PC-9 (cell line): Measurements from ENCODE around the gene ZNF234. TPM values are rescaled to one million over a fixed set of nuclear protein-coding genes. Genes with fewer than 3 reads are reported as not detected.
A peak's percentile ranks its signal among the peaks of the same experiment; 100 is the strongest.
"Not testable (repeated sequence)": the region's sequence is repeated elsewhere in the genome, so short reads cannot be mapped to it uniquely, and the experiment has no call there.

Experiments used
- BruUV-seq: library from RNA; stranded (reverse); fragments of 400-500 nt; replicated peaks from 2 replicates; lab custom pipeline; 2021; lab: Mats Ljungman, UMichigan
- CTCF ChIA-PET: fragments of 300-600 bp; sonication (Branson Sonifier 250); formaldehyde crosslinking; loops from one replicate; lab custom pipeline; 2022; ENCODE audit warnings: antibody characterized with exemption; lab: Charles Lee
- POLR2A ChIA-PET: fragments of 300-600 bp; sonication (Branson Sonifier 250); formaldehyde crosslinking; loops from one replicate; lab custom pipeline; 2022; ENCODE audit warnings: antibody characterized with exemption; ENCODE audit not compliant: unreplicated experiment; lab: Charles Lee
- DNase-seq, 2 experiments: peaks; one replicate each; pipeline versions ENCODE4 v3.0.0 to v3.0.0-alpha.2; 2015 to 2022; ENCODE audit warnings: mixed read lengths in 1 of 2
- H2AFZ ChIP-seq: fragments of 200-600 bp; sonication (generic); 2 replicates; pipeline ENCODE4 v1.8.1; 2017; ENCODE audit warnings: antibody characterized with exemption
- H3F3A ChIP-seq: fragments of 200-600 bp; sonication (generic); 2 replicates; pipeline ENCODE4 v1.8.1; 2017; ENCODE audit warnings: antibody characterized with exemption, mild to moderate bottlenecking, low read depth; ENCODE audit not compliant: insufficient read depth
- H3K27ac ChIP-seq: fragments of 200-600 bp; sonication (generic); 2 replicates; pipeline ENCODE4 v1.6.1; 2016; ENCODE audit warnings: mixed run types
- H3K27me3 ChIP-seq: fragments of 200-600 bp; sonication (generic); 2 replicates; pipeline ENCODE4 v1.6.1; 2016; ENCODE audit warnings: low read depth, mixed run types; ENCODE audit not compliant: insufficient read depth
- H3K36me3 ChIP-seq: fragments of 200-600 bp; sonication (generic); 2 replicates; pipeline ENCODE4 v1.6.1; 2016; ENCODE audit warnings: low read depth, mixed run types
- H3K4me1 ChIP-seq: fragments of 200-600 bp; sonication (generic); replicated peaks from 2 replicates; pipeline ENCODE4 v1.6.1; 2016; ENCODE audit warnings: mixed run types; ENCODE audit not compliant: insufficient read depth
- H3K4me2 ChIP-seq: fragments of 200-600 bp; sonication (generic); 2 replicates; pipeline ENCODE4 v1.6.1; 2017; ENCODE audit warnings: mixed run types
- H3K4me3 ChIP-seq: fragments of 200-600 bp; sonication (generic); 2 replicates; pipeline ENCODE4 v1.6.1; 2016; ENCODE audit warnings: mixed run types
- H3K79me2 ChIP-seq: fragments of 200-600 bp; sonication (generic); 2 replicates; pipeline ENCODE4 v1.6.1; 2017; ENCODE audit warnings: low read depth, mixed run types
- H3K9me2 ChIP-seq: fragments of 200-600 bp; sonication (generic); 2 replicates; pipeline ENCODE4 v1.8.1; 2017; ENCODE audit warnings: mild to moderate bottlenecking; ENCODE audit not compliant: insufficient read depth
- H3K9me3 ChIP-seq: fragments of 200-600 bp; sonication (generic); 2 replicates; pipeline ENCODE4 v1.8.1; 2016; ENCODE audit warnings: low read depth; ENCODE audit not compliant: insufficient read depth
- H4K20me1 ChIP-seq: fragments of 200-600 bp; sonication (generic); 2 replicates; pipeline ENCODE4 v1.8.1; 2017; ENCODE audit not compliant: insufficient read depth
- EZH2 ChIP-seq: fragments of 200-600 bp; sonication (generic); IDR thresholded peaks from 2 replicates; pipeline ENCODE4 v1.8.0; 2017; ENCODE audit warnings: antibody characterized with exemption, low read depth
- intact Hi-C: fragments of 100-400 bp; cut with micrococcal nuclease; formaldehyde crosslinking; loops from one replicate; pipeline ENCODE4 v1.10.0; 2022; ENCODE audit not compliant: unreplicated experiment
- total RNA-seq: library from RNA; stranded (reverse); gene quantifications from 2 replicates; pipeline ENCODE4 v1.2.3, GENCODE V29; 2021
- TF ChIP-seq, protein P1 (sequence below): fragments of 200-600 bp; sonication (generic); conservative IDR thresholded peaks from 2 replicates; pipeline ENCODE4 v1.6.1; 2017; ENCODE audit warnings: mixed run types, antibody characterized with exemption, mild to moderate bottlenecking, moderate library complexity

Gene ZNF234
- total RNA-seq, 1 experiment from 2014 or later, result 8.6 TPM

GRCh38 chr19:44113784-44114390 lies 27.5 kb upstream of the ZNF234 start:
- DNase-seq, result no peak
- H4K20me1 ChIP-seq, result no peaks in the 10 kb centered on the region
- intact Hi-C loops, result loop anchor here (1.0 to 10.0 kb wide), 7 partner anchors 20 to 191 kb away; partner anchors contain the start of genes ZNF155, ZNF222, ZNF224 and ZNF235
- H3K36me3 ChIP-seq, result no peaks in the 10 kb centered on the region; the same call in 1 of the 2 replicates
- H3K4me3 ChIP-seq, result peak overlapping the region; percentile 80
- no peak overlapping the region for H3K27ac ChIP-seq
- no peaks in the 10 kb centered on the region for H3K9me2 ChIP-seq
- H2AFZ ChIP-seq, result peak overlapping the region; percentile 93
- H3K79me2 ChIP-seq, result no peaks in the 10 kb centered on the region
- peaks cover 14% of the 10 kb centered on the region; the same call in 1 of the 2 replicates for H3K4me1 ChIP-seq
- H3K4me2 ChIP-seq, result peak overlapping the region; percentile 73
- BruUV-seq, result TSS peak; percentile 68
- CTCF ChIA-PET, result no interaction called here
- TF ChIP-seq, protein P1, sequence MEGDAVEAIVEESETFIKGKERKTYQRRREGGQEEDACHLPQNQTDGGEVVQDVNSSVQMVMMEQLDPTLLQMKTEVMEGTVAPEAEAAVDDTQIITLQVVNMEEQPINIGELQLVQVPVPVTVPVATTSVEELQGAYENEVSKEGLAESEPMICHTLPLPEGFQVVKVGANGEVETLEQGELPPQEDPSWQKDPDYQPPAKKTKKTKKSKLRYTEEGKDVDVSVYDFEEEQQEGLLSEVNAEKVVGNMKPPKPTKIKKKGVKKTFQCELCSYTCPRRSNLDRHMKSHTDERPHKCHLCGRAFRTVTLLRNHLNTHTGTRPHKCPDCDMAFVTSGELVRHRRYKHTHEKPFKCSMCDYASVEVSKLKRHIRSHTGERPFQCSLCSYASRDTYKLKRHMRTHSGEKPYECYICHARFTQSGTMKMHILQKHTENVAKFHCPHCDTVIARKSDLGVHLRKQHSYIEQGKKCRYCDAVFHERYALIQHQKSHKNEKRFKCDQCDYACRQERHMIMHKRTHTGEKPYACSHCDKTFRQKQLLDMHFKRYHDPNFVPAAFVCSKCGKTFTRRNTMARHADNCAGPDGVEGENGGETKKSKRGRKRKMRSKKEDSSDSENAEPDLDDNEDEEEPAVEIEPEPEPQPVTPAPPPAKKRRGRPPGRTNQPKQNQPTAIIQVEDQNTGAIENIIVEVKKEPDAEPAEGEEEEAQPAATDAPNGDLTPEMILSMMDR, result no peak
- TF ChIP-seq EZH2, result no peak
- peaks cover 23% of the 10 kb centered on the region for H3K9me3 ChIP-seq
- H3F3A ChIP-seq, result no peaks in the 10 kb centered on the region
- POLR2A ChIA-PET, result no interaction called here
- no peaks in the 10 kb centered on the region for H3K27me3 ChIP-seq

DNA sequence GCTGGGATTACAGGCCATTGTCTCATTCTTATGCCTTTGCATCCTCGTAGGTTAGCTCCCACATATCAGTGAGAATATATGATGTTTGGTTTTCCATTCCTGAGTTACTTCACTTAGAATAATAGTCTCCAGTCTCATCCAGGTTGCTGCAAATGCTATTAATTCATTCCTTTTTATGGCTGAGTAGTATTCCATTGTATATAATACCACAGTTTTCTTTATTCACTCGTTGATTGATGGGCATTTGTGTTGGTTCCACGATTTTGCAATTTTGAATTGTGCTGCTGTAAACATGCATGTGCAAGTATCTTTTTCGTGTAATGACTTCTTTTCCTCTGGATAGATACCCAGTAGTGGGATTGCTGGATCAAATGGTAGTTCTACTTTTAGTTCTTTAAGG lies 20.2 kb upstream of the ZNF234 start:
- H3K27me3 ChIP-seq, CTCF ChIA-PET, H4K20me1 ChIP-seq, H3K4me1 ChIP-seq, H3K9me3 ChIP-seq, intact Hi-C loops, DNase-seq, H3K36me3 ChIP-seq, POLR2A ChIA-PET, H2AFZ ChIP-seq, H3K4me3 ChIP-seq, H3K4me2 ChIP-seq, H3F3A ChIP-seq, H3K9me2 ChIP-seq, H3K27ac ChIP-seq, H3K79me2 ChIP-seq, BruUV-seq: not testable (repeated sequence)

GRCh38 chr19:44131955-44132354 lies 9.4 kb upstream of the ZNF234 start:
- Histone ChIP-seq H4K20me1 (no peaks in the 10 kb centered on the region), H3K9me3 (peaks cover 56% of the 10 kb centered on the region)

More at GRCh38 chr19:44131955-44132354, 9.4 kb upstream of the ZNF234 start:
- no peak overlapping the region for H3K4me2 ChIP-seq
- H3K9me2 ChIP-seq, result no peaks in the 10 kb centered on the region
- BruUV-seq, result no TSS peak
- no peak for TF ChIP-seq EZH2
- TF ChIP-seq, protein P1, result no peak
- no peak overlapping the region for H2AFZ ChIP-seq
- no peak for DNase-seq
- intact Hi-C loops, result no loop called here
- no peaks in the 10 kb centered on the region for H3K4me1 ChIP-seq
- CTCF ChIA-PET, result no interaction called here
- no peaks in the 10 kb centered on the region for H3K27me3 ChIP-seq
- H3F3A ChIP-seq, result no peaks in the 10 kb centered on the region
- H3K4me3 ChIP-seq, result 0 out of 2 replicates have a peak overlapping the region, but pooled peaks have one; percentile 5
- no peak overlapping the region for H3K27ac ChIP-seq
- no peaks in the 10 kb centered on the region for H3K79me2 ChIP-seq
- peaks cover 28% of the 10 kb centered on the region for H3K36me3 ChIP-seq
- POLR2A ChIA-PET, result no interaction called here
